Natural killer cell (primary cell): ENCODE results near the gene CUX1. TPM values are rescaled to one million over a fixed set of nuclear protein-coding genes. Genes with fewer than 3 reads are reported as not detected.

Experiments used
- ATAC-seq, 3 donors: fragments of 150-1000 bp in 2 of 3; fragments of 200-7000 bp in 1 of 3; cut with Tn5 transposase; 1 replicate in 1 of 3; 2 replicates in 2 of 3; pipeline ENCODE4 v1.10.0; 2021; ENCODE audit warnings: mild to moderate bottlenecking in 2 of 3, moderate library complexity in 2 of 3
- DNase-seq, 2 donors: peaks; one replicate each; pipeline versions ENCODE4 v3.0.0 to v3.0.0-alpha.2; 2013 to 2021; ENCODE audit warnings: mixed read lengths in 1 of 2
- H3K27ac ChIP-seq: one replicate; pipeline ENCODE4 v1.5.1; 2013; ENCODE audit warnings: mild to moderate bottlenecking, low read length
- H3K27me3 ChIP-seq: one replicate; pipeline ENCODE4 v1.6.1; 2013; ENCODE audit warnings: low read length; ENCODE audit not compliant: control insufficient read depth, insufficient read depth
- H3K36me3 ChIP-seq: one replicate; pipeline ENCODE4 v1.6.1; 2013; ENCODE audit warnings: low read length; ENCODE audit not compliant: control insufficient read depth, insufficient read depth
- H3K4me1 ChIP-seq: one replicate; pipeline ENCODE4 v1.6.1; 2013; ENCODE audit warnings: low read length; ENCODE audit not compliant: control insufficient read depth, insufficient read depth
- H3K4me3 ChIP-seq: one replicate; pipeline ENCODE4 v1.5.1; 2013; ENCODE audit warnings: low read length
- H3K9me3 ChIP-seq: one replicate; pipeline ENCODE4 v1.6.1; 2013; ENCODE audit warnings: low read length; ENCODE audit not compliant: control insufficient read depth, insufficient read depth
- H3K27ac Mint-ChIP-seq, 2 donors: one replicate each; pipeline ENCODE4 v1.8.0; 2022; ENCODE audit warnings: mild to moderate bottlenecking in 2 of 2, mixed read lengths in 2 of 2, moderate library complexity in 1 of 2
- H3K27me3 Mint-ChIP-seq, 2 donors: one replicate each; pipeline ENCODE4 v1.8.0; 2022; ENCODE audit warnings: low read depth in 2 of 2, mixed read lengths in 2 of 2
- H3K36me3 Mint-ChIP-seq: one replicate; pipeline ENCODE4 v1.8.0; 2022; ENCODE audit warnings: mixed read lengths
- H3K4me1 Mint-ChIP-seq, 2 donors: one replicate each; pipeline ENCODE4 v1.8.0; 2022; ENCODE audit warnings: mixed read lengths in 2 of 2
- H3K4me3 Mint-ChIP-seq: one replicate; pipeline ENCODE4 v1.8.0; 2022; ENCODE audit warnings: mild to moderate bottlenecking, moderate library complexity, mixed read lengths
- H3K9me3 Mint-ChIP-seq, 2 donors: one replicate each; pipeline ENCODE4 v1.8.0; 2022; ENCODE audit warnings: mixed read lengths in 2 of 2
- WGBS: methylation state at CpG from one replicate; pipeline ENCODE4 v1.1.7; 2013; ENCODE audit warnings: missing lambda C conversion rate; ENCODE audit not compliant: insufficient coverage; 5-methylcytosine and 5-hydroxymethylcytosine counted together
- intact Hi-C: fragments of 100-400 bp; cut with micrococcal nuclease; formaldehyde crosslinking; loops from one replicate; pipeline ENCODE4 v1.14.2; 2022
- total RNA-seq, 4 donors: library from RNA; stranded (reverse); fragments of 120-200 nt in 1 of 4; gene quantifications; one replicate each; pipeline versions ENCODE4 v1.2.3 to v1.2.4, GENCODE V29; 2013 to 2022
- TF ChIP-seq, protein P1 (sequence below): fragments of 200-600 bp; IDR thresholded peaks from one replicate; pipeline ENCODE4 v1.8.0; 2022; ENCODE audit warnings: antibody characterized with exemption

The CUX1 gene
- total RNA-seq, 3 donors from 2014 or later (not counting 1 experiment from before 2014, with no cell fraction given), result 59.8 to 77.4 (median 73.6) TPM

DNA sequence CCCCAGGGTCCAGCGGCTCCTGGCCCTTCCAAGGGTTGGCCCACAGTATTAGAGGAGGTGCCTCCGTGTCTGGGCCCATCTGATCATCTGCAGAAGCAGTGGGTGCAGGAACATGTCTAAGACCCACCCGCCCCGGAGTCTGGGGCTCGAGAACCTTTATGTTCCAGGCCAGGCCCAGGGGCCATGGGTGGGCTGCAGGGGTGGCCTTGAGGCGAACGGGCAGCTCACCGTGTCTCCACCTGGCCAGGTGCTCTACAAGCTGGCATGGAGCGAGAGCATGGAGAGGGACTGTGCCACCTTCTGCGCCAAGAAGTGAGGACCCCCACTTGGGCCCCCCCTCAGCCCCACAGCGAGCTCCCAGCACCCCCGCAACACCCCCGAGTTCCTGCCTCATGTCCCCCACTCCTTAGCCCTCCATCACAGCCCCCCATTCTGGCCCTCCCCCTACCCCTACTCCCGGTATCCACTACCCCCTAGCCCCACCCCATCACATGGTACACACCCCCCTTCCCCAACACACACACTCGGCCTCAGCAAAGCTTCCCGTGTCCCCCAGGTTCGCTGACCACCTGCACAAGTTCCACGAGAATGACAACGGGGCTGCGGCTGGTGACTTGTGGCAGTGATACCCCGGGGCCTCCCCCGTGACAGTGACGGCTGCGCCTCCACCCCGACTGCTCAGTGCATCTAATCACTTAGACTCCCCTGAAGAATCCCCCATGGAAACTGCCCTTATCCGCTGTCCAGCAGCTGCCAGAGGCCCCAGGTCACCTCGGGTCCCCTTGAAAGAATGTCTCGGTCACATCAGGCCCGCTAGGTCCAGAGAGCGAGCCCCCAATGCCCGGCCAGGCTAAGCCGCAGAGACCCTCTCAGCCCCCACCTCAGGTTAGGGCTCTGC, 465.3 kb downstream of the CUX1 start:
- WGBS, result 94% methylated on average over 30 of the region's 32 CpGs
- TF ChIP-seq, protein P1, sequence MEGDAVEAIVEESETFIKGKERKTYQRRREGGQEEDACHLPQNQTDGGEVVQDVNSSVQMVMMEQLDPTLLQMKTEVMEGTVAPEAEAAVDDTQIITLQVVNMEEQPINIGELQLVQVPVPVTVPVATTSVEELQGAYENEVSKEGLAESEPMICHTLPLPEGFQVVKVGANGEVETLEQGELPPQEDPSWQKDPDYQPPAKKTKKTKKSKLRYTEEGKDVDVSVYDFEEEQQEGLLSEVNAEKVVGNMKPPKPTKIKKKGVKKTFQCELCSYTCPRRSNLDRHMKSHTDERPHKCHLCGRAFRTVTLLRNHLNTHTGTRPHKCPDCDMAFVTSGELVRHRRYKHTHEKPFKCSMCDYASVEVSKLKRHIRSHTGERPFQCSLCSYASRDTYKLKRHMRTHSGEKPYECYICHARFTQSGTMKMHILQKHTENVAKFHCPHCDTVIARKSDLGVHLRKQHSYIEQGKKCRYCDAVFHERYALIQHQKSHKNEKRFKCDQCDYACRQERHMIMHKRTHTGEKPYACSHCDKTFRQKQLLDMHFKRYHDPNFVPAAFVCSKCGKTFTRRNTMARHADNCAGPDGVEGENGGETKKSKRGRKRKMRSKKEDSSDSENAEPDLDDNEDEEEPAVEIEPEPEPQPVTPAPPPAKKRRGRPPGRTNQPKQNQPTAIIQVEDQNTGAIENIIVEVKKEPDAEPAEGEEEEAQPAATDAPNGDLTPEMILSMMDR, result no peak
- Histone ChIP-seq H3K27ac (no peak overlapping the region), H3K4me3 (no peak overlapping the region), H3K27me3 (no peaks in the 10 kb centered on the region), H3K9me3 (no peaks in the 10 kb centered on the region), H3K4me1 (peaks cover 38% of the 10 kb centered on the region), H3K36me3 (no peaks in the 10 kb centered on the region)
- no peaks in the 10 kb centered on the region for H3K36me3 Mint-ChIP-seq
- no peak overlapping the region for H3K4me3 Mint-ChIP-seq
- no peak overlapping the region for H3K27ac Mint-ChIP-seq
- intact Hi-C loops, result no loop called here
- no peaks in the 10 kb centered on the region for H3K27me3 Mint-ChIP-seq
- no peaks in the 10 kb centered on the region for H3K9me3 Mint-ChIP-seq
- ATAC-seq, result no peak
- H3K4me1 Mint-ChIP-seq, result peaks cover 0 to 20% of the 10 kb centered on the region in 2 donors
- no peak for DNase-seq

- no peak for DNase-seq
- Histone ChIP-seq H3K27me3 (no peaks in the 10 kb centered on the region), H3K27ac (no peak overlapping the region), H3K4me3 (no peak overlapping the region), H3K4me1 (peaks cover 47% of the 10 kb centered on the region), H3K36me3 (no peaks in the 10 kb centered on the region), H3K9me3 (no peaks in the 10 kb centered on the region)
- H3K9me3 Mint-ChIP-seq, result no peaks in the 10 kb centered on the region
- intact Hi-C loops, result no loop called here
- WGBS, result 92% methylated on average over 9 of the region's 10 CpGs
- peaks cover 0 to 20% of the 10 kb centered on the region in 2 donors for H3K4me1 Mint-ChIP-seq
- H3K27ac Mint-ChIP-seq, result no peak overlapping the region
- H3K27me3 Mint-ChIP-seq, result no peaks in the 10 kb centered on the region
- H3K4me3 Mint-ChIP-seq, result peak overlapping the region; percentile 50
- TF ChIP-seq, protein P1, result no peak
- ATAC-seq, result no peak
- H3K36me3 Mint-ChIP-seq, result no peaks in the 10 kb centered on the region
These were observed 466.2 kb downstream of the CUX1 start for GRCh38 chr7:102283477-102284189.

DNA sequence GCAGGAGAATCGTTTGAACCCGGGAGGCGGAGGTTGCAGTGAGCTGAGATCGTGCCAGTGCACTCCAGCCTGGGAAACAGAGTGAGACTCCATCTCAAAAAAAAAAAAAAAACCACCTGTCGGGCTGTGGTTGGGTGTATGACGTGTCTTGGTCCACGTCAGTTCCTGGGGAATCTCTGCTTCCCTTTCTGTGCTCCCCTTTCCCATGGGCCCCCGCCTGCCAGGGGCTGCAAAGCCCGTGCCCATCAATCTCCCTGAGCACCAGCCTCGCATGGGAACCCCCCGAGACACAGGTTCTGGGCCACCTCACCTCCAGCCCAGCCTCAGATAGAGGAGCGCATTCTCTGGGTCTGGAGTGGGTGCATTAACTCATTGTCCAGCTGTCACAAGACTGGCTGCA, 467.0 kb downstream of the CUX1 start:
- H3K4me3 Mint-ChIP-seq, result peak overlapping the region; percentile 84
- DNase-seq (peak in 1 of 2 donors; percentile 72), ATAC-seq (no peak)
- 42% methylated on average over 11 of the region's 12 CpGs for WGBS
- no peaks in the 10 kb centered on the region for H3K9me3 ChIP-seq
- H3K4me1 ChIP-seq, result peaks cover 53% of the 10 kb centered on the region
- peaks cover 0 to 3% of the 10 kb centered on the region in 2 donors for H3K27me3 Mint-ChIP-seq
- H3K27ac ChIP-seq, result no peak overlapping the region
- no peaks in the 10 kb centered on the region for H3K27me3 ChIP-seq
- no peaks in the 10 kb centered on the region for H3K36me3 ChIP-seq
- TF ChIP-seq, protein P1, result no peak
- H3K27ac Mint-ChIP-seq, result peak overlapping the region in 1 of 2 donors; percentile 79
- H3K36me3 Mint-ChIP-seq, result no peaks in the 10 kb centered on the region
- no peaks in the 10 kb centered on the region for H3K9me3 Mint-ChIP-seq
- H3K4me1 Mint-ChIP-seq, result peaks cover 0 to 19% of the 10 kb centered on the region in 2 donors
- no peak overlapping the region for H3K4me3 ChIP-seq
- intact Hi-C loops, result no loop called here
